Gastrocnemius medialis (tissue), 4 donors: ENCODE results near the gene DMAC2.

Experiments
- CTCF ChIP-seq, 5 experiments: fragments of 450-650 bp in 3 of 5; fragments of 200-600 bp in 2 of 5; sonication (generic) in 2 of 5; IDR thresholded peaks in 4 of 5; conservative IDR thresholded peaks in 1 of 5; 1 replicate in 4 of 5; 2 replicates in 1 of 5; pipeline ENCODE4 v1.5.1; 2016 to 2019; ENCODE audit warnings: antibody characterized with exemption in 5 of 5, mild to moderate bottlenecking in 3 of 5, moderate library complexity in 3 of 5
- POLR2A ChIP-seq, 2 donors: fragments of 450-650 bp; IDR thresholded peaks; one replicate each; pipeline ENCODE4 v1.6.1; 2017; ENCODE audit warnings: antibody characterized with exemption in 2 of 2, mild to moderate bottlenecking in 2 of 2, moderate library complexity in 2 of 2

- TF ChIP-seq CTCF (IDR thresholded peaks at IDR 0.05 in 4 of 5, conservative IDR thresholded peaks at IDR 0.05 in 1 of 5) (no peak), POLR2A (IDR thresholded peaks at IDR 0.05) (no peak)
These were observed 37.7 kb downstream of the DMAC2 start for GRCh38 chr19:41402010-41402409.
